Breast epithelium (tissue), 3 donors: ENCODE measurements around the gene PLCH2.

Experiments
- CTCF ChIP-seq, 3 donors: fragments of 450-650 bp; IDR thresholded peaks; one replicate each; pipeline ENCODE4 v1.5.1; 2016 to 2017; ENCODE audit warnings: antibody characterized with exemption in 3 of 3, mild to moderate bottlenecking in 3 of 3, moderate library complexity in 3 of 3
- POLR2A ChIP-seq: fragments of 450-650 bp; IDR thresholded peaks from one replicate; pipeline ENCODE4 v1.6.1; 2016; ENCODE audit warnings: antibody characterized with exemption, mild to moderate bottlenecking, moderate library complexity
- POLR2AphosphoS5 ChIP-seq, 3 donors: sonication (generic); formaldehyde crosslinking; IDR thresholded peaks; one replicate each; pipeline ENCODE4 v1.6.1; 2017; ENCODE audit warnings: antibody characterized with exemption in 3 of 3

DNA sequence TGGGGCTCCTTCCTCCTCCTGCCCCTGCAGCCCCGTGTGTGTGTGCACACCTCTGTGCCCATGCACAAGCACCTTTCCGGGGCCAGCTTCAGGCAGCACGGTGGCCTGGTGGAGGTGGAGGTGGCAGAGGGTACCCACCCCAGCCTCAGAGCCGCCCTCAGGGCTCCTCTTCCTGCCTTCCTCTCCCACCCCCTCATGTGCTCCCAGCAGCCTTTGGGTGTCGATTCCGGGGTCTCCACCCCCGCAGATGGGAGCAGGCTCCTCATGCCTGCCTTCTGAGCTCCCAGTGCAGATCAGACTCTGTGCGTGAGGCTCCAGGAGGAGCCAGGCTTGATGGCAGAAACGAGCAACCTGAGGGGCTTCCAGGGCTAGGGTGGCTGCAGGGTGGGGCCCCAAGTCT lies 29.2 kb upstream of the PLCH2 start:
- TF ChIP-seq CTCF (IDR thresholded peaks at IDR 0.05) (no peak), POLR2AphosphoS5 (IDR thresholded peaks at IDR 0.05) (no peak), POLR2A (no peak)
